SK-N-SH (cell line): ENCODE measurements around the gene IP6K2. TPM values are rescaled to one million over a fixed set of nuclear protein-coding genes. Genes with fewer than 3 reads are reported as not detected.

ENCODE experiments used
- CTCF ChIA-PET: fragments of 300-600, 350-600 bp; formaldehyde crosslinking; extraction: SDS; loops from one replicate; lab custom pipeline; 2021; lab: Yijun Ruan, JAX
- POLR2A ChIA-PET: fragments of 350-600 bp; sonication (Branson Sonifier 250); formaldehyde crosslinking; extraction: SDS; loops from one replicate; lab custom pipeline; 2020; ENCODE audit warnings: antibody characterized with exemption, inconsistent platforms; lab: Yijun Ruan, JAX
- DNase-seq: peaks from one replicate; pipeline ENCODE4 v3.0.0; 2012
- H2AFZ ChIP-seq: fragments of 200-600 bp; sonication (generic); 2 replicates; pipeline ENCODE4 v1.8.1; 2016; ENCODE audit warnings: antibody characterized with exemption, mild to moderate bottlenecking, low read depth
- H3F3A ChIP-seq: fragments of 200-600 bp; sonication (generic); replicated peaks from 2 replicates; pipeline ENCODE3; 2016; ENCODE audit warnings: antibody characterized with exemption, mild to moderate bottlenecking; ENCODE audit not compliant: insufficient read depth
- H3K27ac ChIP-seq, 2 experiments: fragments of 200-500 bp in 1 of 2; fragments of 200-600 bp in 1 of 2; sonication (Bioruptor generic) in 1 of 2; sonication (generic), shearing (Covaris generic) in 1 of 2; 2 replicates each; pipeline versions ENCODE4 v1.5.1 to v1.6.1; 2014 to 2016; ENCODE audit warnings: low read depth in 2 of 2, inconsistent platforms in 1 of 2, low read length in 1 of 2, mild to moderate bottlenecking in 1 of 2, mixed read lengths in 1 of 2
- H3K27me3 ChIP-seq: fragments of 200-600 bp; sonication (generic), shearing (Covaris generic); 2 replicates; pipeline ENCODE4 v1.6.1; 2016; ENCODE audit warnings: mixed run types; ENCODE audit not compliant: insufficient read depth
- H3K36me3 ChIP-seq, 2 experiments: fragments of 200-500 bp in 1 of 2; fragments of 200-600 bp in 1 of 2; sonication (Bioruptor generic) in 1 of 2; sonication (generic) in 1 of 2; replicated peaks in 1 of 2; 2 replicates each; pipeline versions ENCODE3 to v1.5.1; 2014 to 2016; ENCODE audit warnings: low read length in 1 of 2, mild to moderate bottlenecking in 1 of 2; ENCODE audit not compliant: insufficient read depth in 2 of 2, control insufficient read depth in 1 of 2
- H3K4me1 ChIP-seq, 2 experiments: fragments of 200-500 bp in 1 of 2; fragments of 200-600 bp in 1 of 2; sonication (Bioruptor generic) in 1 of 2; sonication (generic), shearing (Covaris generic) in 1 of 2; 2 replicates each; pipeline versions ENCODE4 v1.5.1 to v1.6.1; 2014 to 2016; ENCODE audit warnings: low read depth in 1 of 2, low read length in 1 of 2, mixed run types in 1 of 2; ENCODE audit not compliant: insufficient read depth in 2 of 2, control insufficient read depth in 1 of 2
- H3K4me2 ChIP-seq: fragments of 200-600 bp; sonication (generic), shearing (Covaris generic); 2 replicates; pipeline ENCODE4 v1.6.1; 2017; ENCODE audit warnings: mixed run types
- H3K4me3 ChIP-seq, 2 experiments: fragments of 200-500 bp in 1 of 2; fragments of 200-600 bp in 1 of 2; sonication (Bioruptor generic) in 1 of 2; sonication (generic), shearing (Covaris generic) in 1 of 2; 2 replicates each; pipeline versions ENCODE4 v1.5.1 to v1.8.1; 2014 to 2016; ENCODE audit warnings: low read depth in 2 of 2, inconsistent platforms in 1 of 2, low read length in 1 of 2, mild to moderate bottlenecking in 1 of 2, mixed read lengths in 1 of 2, moderate library complexity in 1 of 2
- H3K79me2 ChIP-seq: fragments of 200-600 bp; sonication (generic); 2 replicates; pipeline ENCODE4 v1.8.1; 2017; ENCODE audit warnings: mild to moderate bottlenecking; ENCODE audit not compliant: insufficient read depth
- H3K9ac ChIP-seq: fragments of 200-600 bp; sonication (generic); 2 replicates; pipeline ENCODE4 v1.6.1; 2017; ENCODE audit warnings: mixed run types
- H3K9me2 ChIP-seq: fragments of 200-600 bp; sonication (generic); 2 replicates; pipeline ENCODE4 v1.6.1; 2017; ENCODE audit warnings: mixed run types
- H3K9me3 ChIP-seq: fragments of 200-600 bp; sonication (generic); 2 replicates; pipeline ENCODE4 v1.6.1; 2017; ENCODE audit warnings: mixed run types, mild to moderate bottlenecking, moderate library complexity
- H4K20me1 ChIP-seq: fragments of 200-600 bp; sonication (generic); 2 replicates; pipeline ENCODE4 v1.6.1; 2017; ENCODE audit warnings: mild to moderate bottlenecking, mixed run types; ENCODE audit not compliant: insufficient read depth
- CHD2 ChIP-seq: fragments of 150-350 bp; IDR thresholded peaks from 2 replicates; pipeline ENCODE4 v1.6.1; 2018; ENCODE audit warnings: low read length; ENCODE audit not compliant: partially characterized antibody
- EP300 ChIP-seq, 2 experiments: IDR thresholded peaks; 2 replicates each; pipeline versions ENCODE4 v1.4.0 to v1.6.1; 2012; ENCODE audit warnings: borderline replicate concordance in 1 of 2, low read depth in 1 of 2, low read length in 1 of 2
- FOSL2 ChIP-seq: IDR thresholded peaks from 2 replicates; pipeline ENCODE4 v1.4.0; 2012; ENCODE audit warnings: low read depth, mild to moderate bottlenecking, moderate library complexity, borderline replicate concordance
- FOXM1 ChIP-seq: IDR thresholded peaks from 2 replicates; pipeline ENCODE4 v1.4.0; 2012; ENCODE audit warnings: low read depth, mild to moderate bottlenecking
- JUND ChIP-seq: IDR thresholded peaks from 2 replicates; pipeline ENCODE4 v1.4.0; 2012
- NFIC ChIP-seq: IDR thresholded peaks from 2 replicates; pipeline ENCODE4 v1.4.0; 2012; ENCODE audit warnings: borderline replicate concordance
- NRF1 ChIP-seq: IDR thresholded peaks from 2 replicates; pipeline ENCODE4 v1.6.1; 2012; ENCODE audit warnings: low read depth, mild to moderate bottlenecking, low read length
- RCOR1 ChIP-seq: fragments of 150-350 bp; IDR thresholded peaks from 2 replicates; pipeline ENCODE4 v1.6.1; 2017; ENCODE audit warnings: antibody characterized with exemption, low read length
- RFX5 ChIP-seq: IDR thresholded peaks from 2 replicates; pipeline ENCODE4 v1.6.1; 2012; ENCODE audit warnings: mild to moderate bottlenecking, improper control_type of control experiment, low read length
- RXRA ChIP-seq: IDR thresholded peaks from 2 replicates; pipeline ENCODE4 v1.4.0; 2012; ENCODE audit warnings: low read depth, mild to moderate bottlenecking, borderline replicate concordance
- SIN3A ChIP-seq: IDR thresholded peaks from 2 replicates; pipeline ENCODE4 v1.6.1; 2012; ENCODE audit warnings: low read depth, mild to moderate bottlenecking, low read length, moderate library complexity, borderline replicate concordance
- TCF12 ChIP-seq: IDR thresholded peaks from 2 replicates; pipeline ENCODE4 v1.4.0; 2012
- USF2 ChIP-seq: fragments of 150-350 bp; IDR thresholded peaks from 2 replicates; pipeline ENCODE4 v1.6.1; 2017; ENCODE audit warnings: antibody characterized with exemption, low read length, low read depth, borderline replicate concordance
- YY1 ChIP-seq: IDR thresholded peaks from 2 replicates; pipeline ENCODE4 v1.4.0; 2012; ENCODE audit warnings: low read depth, mild to moderate bottlenecking
- WGBS: methylation state at CpG from one replicate; pipeline ENCODE4 v1.1.6; 2017; ENCODE audit warnings: low lambda C conversion rate; 5-methylcytosine and 5-hydroxymethylcytosine counted together
- polyA plus RNA-seq, 3 experiments: library from polyadenylated mRNA; depleted of rRNA; stranded (reverse); fragments of >200 nt; gene quantifications; 2 replicates each; pipeline ENCODE4 v1.2.3, GENCODE V29; 2012
- TF ChIP-seq, protein P1 (sequence below): IDR thresholded peaks from 2 replicates; pipeline ENCODE4 v1.4.0; 2012; ENCODE audit warnings: low read depth, borderline replicate concordance
- TF ChIP-seq, protein P2 (sequence below): IDR thresholded peaks from 2 replicates; pipeline ENCODE4; 2012

Gene IP6K2
- polyA plus RNA-seq, 1 of the 3 experiments (the other 2 are of a cell fraction), result 178 TPM

- Histone ChIP-seq H3K36me3 (peaks cover 4 to 42% of the 10 kb centered on the region in 2 experiments), H3K27ac (peak overlapping the region; percentile 49 to 82; a peak in 3 of 4 replicates), H3K4me3 (0 out of 4 replicates have a peak overlapping the region, but pooled peaks of 1 of the 2 experiments have one; percentile 96), H3K4me1 (peaks cover 20 to 43% of the 10 kb centered on the region in 2 experiments), H3K27me3 (no peaks in the 10 kb centered on the region), H3K4me2 (peak overlapping the region; percentile 99), H3F3A (peaks cover 13% of the 10 kb centered on the region)
- CTCF ChIA-PET, result interaction anchor here (0.6 to 4.0 kb wide), 5 partner anchors 9 to 448 kb away, joined by 3 to 28 read pairs (median 3); partner anchors contain the start of genes CELSR3 and WDR6
- TF ChIP-seq FOXM1 (no peak), RCOR1 (no peak), EP300 (IDR thresholded peaks at IDR 0.05; ENCODE audit: borderline replicate concordance in 1 of 2, low read depth in 1 of 2, low read length in 1 of 2) (no peak), CHD2 (no peak), FOSL2 (no peak), YY1 (no peak), NRF1 (no peak), NFIC (no peak), SIN3A (no peak)
- TF ChIP-seq, protein P1, sequence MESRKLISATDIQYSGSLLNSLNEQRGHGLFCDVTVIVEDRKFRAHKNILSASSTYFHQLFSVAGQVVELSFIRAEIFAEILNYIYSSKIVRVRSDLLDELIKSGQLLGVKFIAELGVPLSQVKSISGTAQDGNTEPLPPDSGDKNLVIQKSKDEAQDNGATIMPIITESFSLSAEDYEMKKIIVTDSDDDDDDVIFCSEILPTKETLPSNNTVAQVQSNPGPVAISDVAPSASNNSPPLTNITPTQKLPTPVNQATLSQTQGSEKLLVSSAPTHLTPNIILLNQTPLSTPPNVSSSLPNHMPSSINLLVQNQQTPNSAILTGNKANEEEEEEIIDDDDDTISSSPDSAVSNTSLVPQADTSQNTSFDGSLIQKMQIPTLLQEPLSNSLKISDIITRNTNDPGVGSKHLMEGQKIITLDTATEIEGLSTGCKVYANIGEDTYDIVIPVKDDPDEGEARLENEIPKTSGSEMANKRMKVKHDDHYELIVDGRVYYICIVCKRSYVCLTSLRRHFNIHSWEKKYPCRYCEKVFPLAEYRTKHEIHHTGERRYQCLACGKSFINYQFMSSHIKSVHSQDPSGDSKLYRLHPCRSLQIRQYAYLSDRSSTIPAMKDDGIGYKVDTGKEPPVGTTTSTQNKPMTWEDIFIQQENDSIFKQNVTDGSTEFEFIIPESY, result no peak
- TF ChIP-seq, all 33 proteins: peak for 0
- no peak overlapping the region for H2AFZ ChIP-seq
- peaks cover 16% of the 10 kb centered on the region for H4K20me1 ChIP-seq
- no peak for DNase-seq
- H3K9ac ChIP-seq, result no peak overlapping the region
- POLR2A ChIA-PET, result interaction anchor here (1.2 to 2.1 kb wide), 2 partner anchors 20 to 34 kb away, joined by 4 to 6 read pairs; partner anchors contain the start of gene IP6K2
- H3K9me2 ChIP-seq, result no peaks in the 10 kb centered on the region
- peaks cover 26% of the 10 kb centered on the region for H3K79me2 ChIP-seq
- WGBS, result 89% methylated on average over 9 of the region's 9 CpGs
- no peaks in the 10 kb centered on the region for H3K9me3 ChIP-seq
Observed at GRCh38 chr3:48682786-48683185, 34.2 kb downstream of the IP6K2 start.

- POLR2A ChIA-PET, result interaction anchor here (1.3 kb wide), 1 partner anchor 19 kb away, joined by 6 read pairs; no protein-coding TSS in a partner anchor
- CTCF ChIA-PET, result interaction anchor here (4.0 kb wide), 1 partner anchor 18 kb away, joined by 28 read pairs; the partner anchor contains the start of gene CELSR3
- no peak overlapping the region for H3K4me3 ChIP-seq
- no peaks in the 10 kb centered on the region for H3K27me3 ChIP-seq
- H3F3A ChIP-seq, result peaks cover 6% of the 10 kb centered on the region
- no peak overlapping the region for H3K4me2 ChIP-seq
- peaks cover 26% of the 10 kb centered on the region for H3K79me2 ChIP-seq
- WGBS, result 98% methylated on average over 15 of the region's 17 CpGs
- H3K9me2 ChIP-seq, result no peaks in the 10 kb centered on the region
- peaks cover 0 to 39% of the 10 kb centered on the region in 2 experiments for H3K36me3 ChIP-seq
- H3K9ac ChIP-seq, result no peak overlapping the region
- H3K9me3 ChIP-seq, result no peaks in the 10 kb centered on the region
- H3K27ac ChIP-seq, result peak overlapping the region in 1 of 2 experiments; percentile 82; a peak in 1 of 4 replicates
- no peak for TF ChIP-seq EP300 (IDR thresholded peaks at IDR 0.05; ENCODE audit: borderline replicate concordance in 1 of 2, low read depth in 1 of 2, low read length in 1 of 2)
- no peak for TF ChIP-seq TCF12
- TF ChIP-seq RXRA, result no peak
- TF ChIP-seq, protein P2, sequence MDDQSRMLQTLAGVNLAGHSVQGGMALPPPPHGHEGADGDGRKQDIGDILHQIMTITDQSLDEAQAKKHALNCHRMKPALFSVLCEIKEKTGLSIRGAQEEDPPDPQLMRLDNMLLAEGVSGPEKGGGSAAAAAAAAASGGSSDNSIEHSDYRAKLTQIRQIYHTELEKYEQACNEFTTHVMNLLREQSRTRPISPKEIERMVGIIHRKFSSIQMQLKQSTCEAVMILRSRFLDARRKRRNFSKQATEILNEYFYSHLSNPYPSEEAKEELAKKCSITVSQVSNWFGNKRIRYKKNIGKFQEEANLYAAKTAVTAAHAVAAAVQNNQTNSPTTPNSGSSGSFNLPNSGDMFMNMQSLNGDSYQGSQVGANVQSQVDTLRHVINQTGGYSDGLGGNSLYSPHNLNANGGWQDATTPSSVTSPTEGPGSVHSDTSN, result no peak
- no peak for TF ChIP-seq NRF1
- TF ChIP-seq RCOR1, result no peak
- no peak for TF ChIP-seq FOSL2
- no peak for TF ChIP-seq RFX5
- no peak for TF ChIP-seq JUND
- TF ChIP-seq USF2, result no peak
- peaks cover 9% of the 10 kb centered on the region for H4K20me1 ChIP-seq
- peaks cover 20 to 39% of the 10 kb centered on the region in 2 experiments for H3K4me1 ChIP-seq
- no peak for DNase-seq
- H2AFZ ChIP-seq, result no peak overlapping the region
Observed at GRCh38 chr3:48681974-48682610, 34.9 kb downstream of the IP6K2 start.
